SK-N-SH (cell line): ENCODE results near the gene PCP4. TPM values are rescaled to one million over a fixed set of nuclear protein-coding genes. Genes with fewer than 3 reads are reported as not detected.

Experiments used
- CTCF ChIA-PET: fragments of 300-600, 350-600 bp; formaldehyde crosslinking; extraction: SDS; loops from one replicate; lab custom pipeline; 2021; lab: Yijun Ruan, JAX
- POLR2A ChIA-PET: fragments of 350-600 bp; sonication (Branson Sonifier 250); formaldehyde crosslinking; extraction: SDS; loops from one replicate; lab custom pipeline; 2020; ENCODE audit warnings: antibody characterized with exemption, inconsistent platforms; lab: Yijun Ruan, JAX
- DNase-seq: peaks from one replicate; pipeline ENCODE4 v3.0.0; 2012
- H2AFZ ChIP-seq: fragments of 200-600 bp; sonication (generic); 2 replicates; pipeline ENCODE4 v1.8.1; 2016; ENCODE audit warnings: antibody characterized with exemption, mild to moderate bottlenecking, low read depth
- H3F3A ChIP-seq: fragments of 200-600 bp; sonication (generic); replicated peaks from 2 replicates; pipeline ENCODE3; 2016; ENCODE audit warnings: antibody characterized with exemption, mild to moderate bottlenecking; ENCODE audit not compliant: insufficient read depth
- H3K27ac ChIP-seq, 2 experiments: fragments of 200-500 bp in 1 of 2; fragments of 200-600 bp in 1 of 2; sonication (Bioruptor generic) in 1 of 2; sonication (generic), shearing (Covaris generic) in 1 of 2; 2 replicates each; pipeline versions ENCODE4 v1.5.1 to v1.6.1; 2014 to 2016; ENCODE audit warnings: low read depth in 2 of 2, inconsistent platforms in 1 of 2, low read length in 1 of 2, mild to moderate bottlenecking in 1 of 2, mixed read lengths in 1 of 2
- H3K27me3 ChIP-seq: fragments of 200-600 bp; sonication (generic), shearing (Covaris generic); 2 replicates; pipeline ENCODE4 v1.6.1; 2016; ENCODE audit warnings: mixed run types; ENCODE audit not compliant: insufficient read depth
- H3K36me3 ChIP-seq, 2 experiments: fragments of 200-500 bp in 1 of 2; fragments of 200-600 bp in 1 of 2; sonication (Bioruptor generic) in 1 of 2; sonication (generic) in 1 of 2; replicated peaks in 1 of 2; 2 replicates each; pipeline versions ENCODE3 to v1.5.1; 2014 to 2016; ENCODE audit warnings: low read length in 1 of 2, mild to moderate bottlenecking in 1 of 2; ENCODE audit not compliant: insufficient read depth in 2 of 2, control insufficient read depth in 1 of 2
- H3K4me1 ChIP-seq, 2 experiments: fragments of 200-500 bp in 1 of 2; fragments of 200-600 bp in 1 of 2; sonication (Bioruptor generic) in 1 of 2; sonication (generic), shearing (Covaris generic) in 1 of 2; 2 replicates each; pipeline versions ENCODE4 v1.5.1 to v1.6.1; 2014 to 2016; ENCODE audit warnings: low read depth in 1 of 2, low read length in 1 of 2, mixed run types in 1 of 2; ENCODE audit not compliant: insufficient read depth in 2 of 2, control insufficient read depth in 1 of 2
- H3K4me2 ChIP-seq: fragments of 200-600 bp; sonication (generic), shearing (Covaris generic); 2 replicates; pipeline ENCODE4 v1.6.1; 2017; ENCODE audit warnings: mixed run types
- H3K4me3 ChIP-seq, 2 experiments: fragments of 200-500 bp in 1 of 2; fragments of 200-600 bp in 1 of 2; sonication (Bioruptor generic) in 1 of 2; sonication (generic), shearing (Covaris generic) in 1 of 2; 2 replicates each; pipeline versions ENCODE4 v1.5.1 to v1.8.1; 2014 to 2016; ENCODE audit warnings: low read depth in 2 of 2, inconsistent platforms in 1 of 2, low read length in 1 of 2, mild to moderate bottlenecking in 1 of 2, mixed read lengths in 1 of 2, moderate library complexity in 1 of 2
- H3K79me2 ChIP-seq: fragments of 200-600 bp; sonication (generic); 2 replicates; pipeline ENCODE4 v1.8.1; 2017; ENCODE audit warnings: mild to moderate bottlenecking; ENCODE audit not compliant: insufficient read depth
- H3K9ac ChIP-seq: fragments of 200-600 bp; sonication (generic); 2 replicates; pipeline ENCODE4 v1.6.1; 2017; ENCODE audit warnings: mixed run types
- H3K9me2 ChIP-seq: fragments of 200-600 bp; sonication (generic); 2 replicates; pipeline ENCODE4 v1.6.1; 2017; ENCODE audit warnings: mixed run types
- H3K9me3 ChIP-seq: fragments of 200-600 bp; sonication (generic); 2 replicates; pipeline ENCODE4 v1.6.1; 2017; ENCODE audit warnings: mixed run types, mild to moderate bottlenecking, moderate library complexity
- H4K20me1 ChIP-seq: fragments of 200-600 bp; sonication (generic); 2 replicates; pipeline ENCODE4 v1.6.1; 2017; ENCODE audit warnings: mild to moderate bottlenecking, mixed run types; ENCODE audit not compliant: insufficient read depth
- ELF1 ChIP-seq: IDR thresholded peaks from 2 replicates; pipeline ENCODE4 v1.4.0; 2012
- EP300 ChIP-seq, 2 experiments: IDR thresholded peaks; 2 replicates each; pipeline versions ENCODE4 v1.4.0 to v1.6.1; 2012; ENCODE audit warnings: borderline replicate concordance in 1 of 2, low read depth in 1 of 2, low read length in 1 of 2
- EZH2phosphoT487 ChIP-seq: fragments of 200-600 bp; sonication (generic); IDR thresholded peaks from 2 replicates; pipeline ENCODE4 v1.6.1; 2017; ENCODE audit warnings: low read depth, mixed run types, mild to moderate bottlenecking, antibody characterized with exemption, moderate library complexity, borderline replicate concordance
- FOXJ3 ChIP-seq: sonication (generic); formaldehyde crosslinking; IDR thresholded peaks from 2 replicates; pipeline ENCODE4 v1.5.1; 2020; ENCODE audit warnings: mild to moderate bottlenecking, missing genetic modification reagents
- GABPA ChIP-seq: IDR thresholded peaks from 2 replicates; pipeline ENCODE4 v1.4.0; 2012; ENCODE audit warnings: low read depth, mild to moderate bottlenecking
- IRF3 ChIP-seq: fragments of 150-350 bp; IDR thresholded peaks from 2 replicates; pipeline ENCODE4 v1.6.1; 2016; ENCODE audit warnings: mild to moderate bottlenecking, low read depth, low read length
- JUND ChIP-seq: IDR thresholded peaks from 2 replicates; pipeline ENCODE4 v1.4.0; 2012
- MAX ChIP-seq: IDR thresholded peaks from 2 replicates; pipeline ENCODE4 v1.4.0; 2012; ENCODE audit warnings: low read depth
- MEF2A ChIP-seq: IDR thresholded peaks from 2 replicates; pipeline ENCODE4 v1.4.0; 2012; ENCODE audit warnings: low read depth, borderline replicate concordance
- MXI1 ChIP-seq: IDR thresholded peaks from 2 replicates; pipeline ENCODE4 v1.6.1; 2012; ENCODE audit warnings: mild to moderate bottlenecking, low read depth, low read length, improper control_type of control experiment
- NRF1 ChIP-seq: IDR thresholded peaks from 2 replicates; pipeline ENCODE4 v1.6.1; 2012; ENCODE audit warnings: low read depth, mild to moderate bottlenecking, low read length
- PBX3 ChIP-seq: IDR thresholded peaks from 2 replicates; pipeline ENCODE4; 2012
- RAD21 ChIP-seq: IDR thresholded peaks from 2 replicates; pipeline ENCODE4 v1.6.1; 2012; ENCODE audit warnings: mild to moderate bottlenecking, low read length
- RCOR1 ChIP-seq: fragments of 150-350 bp; IDR thresholded peaks from 2 replicates; pipeline ENCODE4 v1.6.1; 2017; ENCODE audit warnings: antibody characterized with exemption, low read length
- RXRA ChIP-seq: IDR thresholded peaks from 2 replicates; pipeline ENCODE4 v1.4.0; 2012; ENCODE audit warnings: low read depth, mild to moderate bottlenecking, borderline replicate concordance
- SIN3A ChIP-seq: IDR thresholded peaks from 2 replicates; pipeline ENCODE4 v1.6.1; 2012; ENCODE audit warnings: low read depth, mild to moderate bottlenecking, low read length, moderate library complexity, borderline replicate concordance
- SMC3 ChIP-seq: IDR thresholded peaks from 2 replicates; pipeline ENCODE4 v1.6.1; 2012; ENCODE audit warnings: low read depth, low read length, improper control_type of control experiment
- TAF1 ChIP-seq: IDR thresholded peaks from 2 replicates; pipeline ENCODE4 v1.6.1; 2012; ENCODE audit warnings: low read depth, mild to moderate bottlenecking, low read length, moderate library complexity, borderline replicate concordance
- TCF12 ChIP-seq: IDR thresholded peaks from 2 replicates; pipeline ENCODE4 v1.4.0; 2012
- TEAD4 ChIP-seq: IDR thresholded peaks from 2 replicates; pipeline ENCODE4 v1.4.0; 2012; ENCODE audit warnings: mild to moderate bottlenecking, borderline replicate concordance; ENCODE audit not compliant: insufficient read depth
- USF1 ChIP-seq: IDR thresholded peaks from 2 replicates; pipeline ENCODE4 v1.4.0; 2012; ENCODE audit warnings: low read depth, borderline replicate concordance
- USF2 ChIP-seq: fragments of 150-350 bp; IDR thresholded peaks from 2 replicates; pipeline ENCODE4 v1.6.1; 2017; ENCODE audit warnings: antibody characterized with exemption, low read length, low read depth, borderline replicate concordance
- YY1 ChIP-seq: IDR thresholded peaks from 2 replicates; pipeline ENCODE4 v1.4.0; 2012; ENCODE audit warnings: low read depth, mild to moderate bottlenecking
- WGBS: methylation state at CpG from one replicate; pipeline ENCODE4 v1.1.6; 2017; ENCODE audit warnings: low lambda C conversion rate; 5-methylcytosine and 5-hydroxymethylcytosine counted together
- polyA plus RNA-seq, 3 experiments: library from polyadenylated mRNA; depleted of rRNA; stranded (reverse); fragments of >200 nt; gene quantifications; 2 replicates each; pipeline ENCODE4 v1.2.3, GENCODE V29; 2012

Gene PCP4
- polyA plus RNA-seq, 1 of the 3 experiments (the other 2 are of a cell fraction) = not detected

GRCh38 chr21:39866093-39866492, 1.1 kb upstream of the PCP4 start:
- DNase-seq = no peak
- H2AFZ ChIP-seq = no peak overlapping the region
- no peak overlapping the region for H3K9ac ChIP-seq
- no peaks in the 10 kb centered on the region for H3F3A ChIP-seq
- no peaks in the 10 kb centered on the region for H3K9me2 ChIP-seq
- H3K4me1 ChIP-seq = no peaks in the 10 kb centered on the region; a peak in 1 of 4 replicates
- ChIA-PET CTCF (interaction anchor here (0.7 to 6.0 kb wide), 16 partner anchors 11 to 1256 kb away, joined by 3 to 83 read pairs (median 5); no protein-coding TSS in a partner anchor), POLR2A (no interaction called here)
- no peak overlapping the region for H3K4me3 ChIP-seq
- no peaks in the 10 kb centered on the region for H3K36me3 ChIP-seq
- WGBS = 36% methylated on average over 10 of the region's 10 CpGs
- H3K27ac ChIP-seq = no peak overlapping the region
- H4K20me1 ChIP-seq = no peaks in the 10 kb centered on the region
- no peaks in the 10 kb centered on the region for H3K27me3 ChIP-seq
- H3K79me2 ChIP-seq = no peaks in the 10 kb centered on the region
- H3K4me2 ChIP-seq = no peak overlapping the region
- H3K9me3 ChIP-seq = no peaks in the 10 kb centered on the region
- TF ChIP-seq USF1 (no peak), MEF2A (no peak), SIN3A (no peak), GABPA (no peak), YY1 (no peak)

GRCh38 chr21:39869141-39869818, 2.0 kb downstream of the PCP4 start:
- no peak overlapping the region for H3K27ac ChIP-seq
- H3K4me3 ChIP-seq = no peak overlapping the region
- H4K20me1 ChIP-seq = no peaks in the 10 kb centered on the region
- no peaks in the 10 kb centered on the region for H3K36me3 ChIP-seq
- 51% methylated on average over 8 of the region's 11 CpGs for WGBS
- no peaks in the 10 kb centered on the region for H3K27me3 ChIP-seq
- H3K4me1 ChIP-seq = no peaks in the 10 kb centered on the region; a peak in 1 of 4 replicates
- POLR2A ChIA-PET = no interaction called here
- no peaks in the 10 kb centered on the region for H3F3A ChIP-seq
- CTCF ChIA-PET = interaction anchor here (0.7 to 6.0 kb wide), 9 partner anchors 15 to 1200 kb away, joined by 3 to 83 read pairs (median 5); no protein-coding TSS in a partner anchor
- no peak for DNase-seq
- H3K9ac ChIP-seq = no peak overlapping the region
- no peaks in the 10 kb centered on the region for H3K9me3 ChIP-seq
- no peak overlapping the region for H3K4me2 ChIP-seq
- H3K79me2 ChIP-seq = no peaks in the 10 kb centered on the region
- H2AFZ ChIP-seq = no peak overlapping the region
- TF ChIP-seq JUND (no peak), MXI1 (no peak), TEAD4 (no peak), TCF12 (no peak), RXRA (no peak), PBX3 (no peak), RAD21 (no peak), EZH2phosphoT487 (no peak), YY1 (no peak), MAX (no peak), TAF1 (no peak), NRF1 (no peak), FOXJ3 (no peak), ELF1 (no peak), RCOR1 (no peak), IRF3 (no peak), USF2 (no peak), EP300 (IDR thresholded peaks at IDR 0.05; ENCODE audit: borderline replicate concordance in 1 of 2, low read depth in 1 of 2, low read length in 1 of 2) (no peak), SMC3 (no peak)
- H3K9me2 ChIP-seq = no peaks in the 10 kb centered on the region
